Stimulated activated CD8-positive, alpha-beta memory T cell treated with anti-CD3 and anti-CD28 coated beads, Interleukin-15, amount 100 ng/mL, for 1 hour (primary cell): ENCODE measurements around the gene GRPEL1.

Source experiments
- DNase-seq: peaks from one replicate; pipeline ENCODE4 v3.0.0-alpha.2; 2020; ENCODE audit warnings: low read depth

The GRPEL1 gene

DNA sequence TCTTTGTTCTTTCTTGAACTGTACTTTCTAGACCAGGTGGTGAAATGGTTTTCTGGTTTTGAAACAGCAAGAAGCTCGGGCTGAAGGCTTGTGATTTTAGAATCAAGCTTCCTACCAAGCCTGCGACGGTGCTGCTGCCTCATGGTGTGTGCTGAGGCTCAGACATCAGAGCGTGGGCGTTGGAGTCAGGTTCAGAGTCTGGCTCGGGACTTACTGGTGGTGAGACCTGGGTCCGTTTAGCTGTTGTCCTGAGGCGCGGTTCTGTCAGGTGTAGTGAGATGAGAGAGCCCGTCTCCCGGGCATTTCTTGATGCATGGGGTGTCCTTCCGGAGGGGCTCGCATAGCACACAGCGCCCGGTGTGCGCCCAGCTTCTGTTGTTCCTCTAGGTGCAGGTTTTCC, 44.4 kb downstream of the GRPEL1 start:
- no peak for DNase-seq

DNA sequence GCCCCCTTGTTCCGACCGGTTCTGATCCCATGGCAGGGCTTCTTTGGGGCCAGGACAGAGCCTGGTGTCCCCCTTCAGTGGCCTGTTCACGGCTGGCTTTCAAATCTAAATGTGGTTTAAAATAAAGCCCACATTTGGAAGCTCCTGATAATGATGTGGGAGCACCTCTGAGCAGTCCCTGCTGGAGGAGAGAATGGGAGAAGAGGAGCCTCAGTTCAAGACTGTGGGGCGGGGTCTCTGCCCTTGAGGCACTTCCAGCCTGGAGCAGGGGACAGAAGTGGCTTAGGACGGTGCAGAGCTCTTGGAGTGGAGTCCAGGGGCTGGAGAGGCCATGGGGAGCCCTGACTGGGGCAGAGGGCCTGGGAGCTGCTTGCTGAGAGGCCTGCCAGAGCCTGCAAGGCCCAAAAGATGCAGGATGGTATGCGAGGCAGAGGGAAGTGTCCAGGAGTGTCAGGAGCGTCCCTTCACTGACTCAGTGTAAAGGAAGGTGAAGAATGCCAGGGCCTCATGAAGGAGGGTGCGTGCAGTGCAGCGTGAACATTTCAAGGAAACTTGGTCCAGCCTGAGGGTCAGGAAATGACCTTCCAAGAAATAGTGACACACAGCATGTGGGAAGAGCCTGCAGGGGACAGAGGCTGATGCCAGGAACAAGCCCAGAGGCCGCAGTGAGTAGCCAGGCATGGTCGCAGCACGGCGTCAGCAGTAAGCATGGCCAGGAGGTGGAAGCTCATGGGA, 45.8 kb downstream of the GRPEL1 start:
- DNase-seq, result no peak

DNA sequence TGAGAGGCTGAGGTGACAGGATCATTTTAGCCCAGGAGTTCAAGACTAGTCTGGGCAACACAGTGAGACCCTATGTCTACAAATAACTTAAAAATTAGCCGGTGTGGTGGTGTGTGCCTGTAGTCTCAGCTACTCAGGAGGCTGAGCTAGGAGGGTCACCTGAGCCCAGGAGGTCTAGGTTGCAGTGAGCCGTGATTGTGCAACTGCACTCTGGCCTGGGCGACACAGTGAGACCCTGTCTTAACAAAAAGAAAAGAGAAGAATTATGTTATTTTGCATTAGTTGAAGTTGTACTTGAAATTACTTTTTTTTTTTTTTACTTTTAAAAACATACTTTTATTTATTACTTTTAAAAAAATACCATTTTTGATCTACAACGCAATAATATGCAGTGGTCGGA, 46.5 kb downstream of the GRPEL1 start:
- no peak for DNase-seq

DNA sequence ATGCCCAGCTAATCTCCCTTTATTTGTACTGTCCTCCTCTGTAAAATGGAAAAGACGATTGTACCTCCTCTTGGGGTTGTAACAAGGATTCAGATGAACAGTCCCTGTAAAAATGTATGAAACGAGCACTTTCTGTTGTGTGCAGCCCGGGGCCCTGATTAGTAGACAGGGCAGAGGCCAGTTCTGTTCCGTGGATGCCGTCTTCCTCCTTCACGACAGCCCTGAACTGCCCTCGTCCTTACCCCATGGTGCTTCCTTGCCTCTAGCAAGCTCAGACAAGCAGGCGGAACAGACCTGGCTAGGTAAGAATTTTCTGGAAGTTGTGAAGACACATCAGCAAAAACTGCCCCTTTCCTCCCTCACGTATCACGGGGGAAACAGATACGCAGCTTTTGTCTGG, 47.0 kb downstream of the GRPEL1 start:
- no peak for DNase-seq

DNA sequence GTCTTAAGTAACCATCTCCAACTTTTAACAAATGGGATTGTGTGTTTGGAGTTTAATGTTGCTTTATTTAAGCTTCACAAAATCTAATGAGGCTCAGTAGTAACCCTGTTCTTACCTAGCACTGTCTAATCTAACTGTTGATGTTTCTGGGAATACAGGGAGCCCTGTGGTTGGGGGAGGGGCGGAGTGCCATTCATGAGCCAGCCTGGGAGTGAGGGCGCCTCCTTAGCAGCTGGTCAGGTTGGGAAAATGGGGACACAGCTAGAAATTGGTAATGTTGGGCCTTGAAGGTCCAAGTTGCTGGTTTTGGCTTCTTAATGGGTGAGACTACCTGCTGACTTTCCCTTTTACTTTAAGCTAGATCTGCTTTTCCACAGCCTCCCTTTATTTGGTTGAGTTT, 47.6 kb downstream of the GRPEL1 start:
- DNase-seq, result no peak

DNA sequence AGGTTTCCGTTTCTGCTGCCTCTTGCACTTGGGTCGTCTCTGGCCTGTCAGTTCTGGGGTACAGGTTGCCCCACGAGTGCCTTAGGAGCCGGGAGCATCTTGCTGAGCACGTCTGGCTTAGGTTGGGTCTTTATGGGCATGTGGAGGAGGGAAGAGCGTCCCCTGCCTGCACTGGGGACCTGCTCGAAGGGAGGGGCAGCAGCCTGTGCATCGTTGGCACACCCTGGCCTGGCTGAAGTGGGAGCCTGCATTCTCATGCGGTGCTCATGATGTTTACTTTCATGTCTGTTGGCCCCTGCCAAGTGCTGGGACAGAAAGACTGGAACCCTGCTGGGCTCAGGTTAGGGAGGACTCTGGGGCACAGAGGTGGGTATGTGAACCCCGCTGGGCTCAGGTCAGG, 48.5 kb downstream of the GRPEL1 start:
- DNase-seq, result no peak

DNA sequence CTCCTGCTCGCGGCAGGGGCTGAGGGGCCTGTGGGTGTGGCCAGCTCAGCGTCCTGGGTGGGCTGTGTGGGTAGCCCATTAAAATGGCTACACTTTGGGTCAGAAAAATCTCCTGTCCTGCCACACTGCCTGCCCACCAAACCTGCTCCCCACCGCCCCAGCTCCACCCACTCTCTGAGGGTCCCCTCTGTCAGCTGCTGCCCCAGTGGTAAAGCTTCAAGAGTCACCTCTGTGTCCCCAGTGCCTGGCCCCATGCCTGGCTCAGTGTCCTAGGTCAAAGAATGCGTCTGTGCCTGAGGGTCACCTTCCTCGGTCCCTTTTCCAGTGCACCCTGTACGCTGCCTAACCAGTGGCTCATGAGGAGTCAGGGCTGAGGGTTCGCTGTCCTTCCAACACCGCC, 49.6 kb downstream of the GRPEL1 start:
- no peak for DNase-seq

DNA sequence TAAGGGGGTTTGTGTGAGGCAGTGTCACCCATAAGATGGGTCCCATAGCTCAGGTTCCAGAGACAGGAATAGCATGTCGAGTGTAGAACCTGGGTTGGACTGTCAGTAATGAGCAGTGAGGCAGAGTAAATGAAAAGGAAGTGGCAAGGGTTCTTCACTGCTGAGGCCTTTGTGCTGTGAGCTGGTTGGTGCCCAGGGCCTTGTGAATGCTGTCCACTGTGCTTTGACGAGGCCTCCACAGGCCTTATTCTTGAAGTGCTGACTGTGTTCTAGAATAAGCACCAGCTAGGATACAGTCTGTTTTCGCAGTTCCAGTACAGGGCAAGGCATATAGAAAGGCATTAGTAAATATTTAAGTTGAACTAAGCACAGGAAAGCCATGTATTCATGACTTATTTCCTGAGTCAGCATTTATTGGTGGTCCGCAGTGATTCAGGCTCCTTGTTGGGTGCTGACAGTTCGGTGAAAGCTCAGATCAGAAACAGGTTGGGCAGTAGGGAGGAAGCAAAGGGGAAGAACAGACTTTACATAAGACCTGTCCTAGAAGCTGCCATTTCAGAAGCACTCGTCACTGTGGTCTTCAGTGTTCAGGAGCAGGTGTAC, 50.3 kb downstream of the GRPEL1 start:
- DNase-seq, result no peak

DNA sequence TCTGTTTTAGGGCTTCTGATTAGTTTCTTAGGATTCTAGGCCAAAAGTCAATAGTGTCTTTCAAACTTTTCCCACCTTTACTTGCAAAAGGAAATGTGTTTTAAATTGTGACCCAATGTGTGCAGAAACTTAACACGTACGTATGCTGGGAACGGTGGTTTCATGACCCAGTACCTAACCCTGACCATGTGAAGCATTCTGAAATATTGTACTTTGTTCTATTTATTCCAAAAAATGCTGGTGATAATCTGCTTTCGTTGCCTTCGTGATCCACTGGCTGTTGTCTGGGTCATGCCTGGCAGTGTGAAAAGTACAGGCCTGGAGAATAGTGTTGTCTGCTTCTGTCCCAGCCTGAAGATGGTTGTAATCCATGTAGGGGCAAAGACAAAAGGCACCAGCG, 51.4 kb downstream of the GRPEL1 start:
- DNase-seq, result no peak

DNA sequence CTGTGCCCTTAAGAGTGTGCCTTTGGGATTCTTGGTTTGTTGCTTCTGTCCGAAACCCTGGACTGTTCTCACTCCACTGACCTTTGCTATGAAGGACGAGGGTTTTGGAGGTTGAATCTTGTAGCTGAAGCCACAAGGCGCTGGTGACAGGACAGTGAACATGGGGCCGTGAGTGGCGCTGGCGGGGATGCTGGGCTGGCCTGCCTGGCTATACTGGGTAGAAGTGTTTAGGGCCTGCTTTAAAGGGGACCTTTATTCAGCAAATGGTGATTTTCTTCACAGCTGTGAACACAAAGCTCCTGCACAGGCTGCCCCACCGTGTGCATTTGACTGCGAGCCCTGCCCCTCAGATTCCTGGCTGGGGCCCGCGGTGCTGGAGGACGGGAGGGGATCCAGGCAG, 51.8 kb downstream of the GRPEL1 start:
- DNase-seq, result no peak

DNA sequence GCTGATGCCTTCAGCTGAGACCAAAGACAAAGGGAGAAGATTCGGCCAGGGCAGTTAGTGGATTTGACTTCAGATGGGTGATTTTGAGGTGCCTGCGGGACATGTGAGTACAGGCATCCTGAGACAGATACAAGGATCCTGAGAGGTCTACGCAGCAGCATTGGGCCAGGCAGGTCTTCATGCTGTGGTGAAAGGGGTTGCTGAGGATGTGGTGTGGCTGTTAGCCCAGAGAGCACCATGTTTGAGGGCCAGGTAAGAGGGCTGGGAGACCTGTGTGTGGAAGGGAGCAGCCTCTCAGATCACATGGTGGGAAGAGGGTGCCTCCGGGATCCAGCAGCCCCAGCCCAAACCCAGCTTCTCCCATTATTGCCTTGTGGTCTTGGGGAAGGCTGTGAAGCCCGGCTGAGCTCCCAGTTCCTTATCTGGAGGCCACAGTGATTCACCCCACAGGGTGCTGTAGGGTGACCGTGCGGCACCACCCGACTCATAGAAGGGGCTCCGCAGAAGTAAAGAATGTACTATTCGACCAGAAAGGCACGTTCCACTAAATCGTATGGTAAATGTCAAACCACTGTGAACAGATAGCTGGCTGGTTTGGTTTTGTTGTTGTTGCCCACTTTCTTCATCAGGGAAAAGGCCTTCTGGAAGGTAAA, 52.4 kb downstream of the GRPEL1 start:
- no peak for DNase-seq

DNA sequence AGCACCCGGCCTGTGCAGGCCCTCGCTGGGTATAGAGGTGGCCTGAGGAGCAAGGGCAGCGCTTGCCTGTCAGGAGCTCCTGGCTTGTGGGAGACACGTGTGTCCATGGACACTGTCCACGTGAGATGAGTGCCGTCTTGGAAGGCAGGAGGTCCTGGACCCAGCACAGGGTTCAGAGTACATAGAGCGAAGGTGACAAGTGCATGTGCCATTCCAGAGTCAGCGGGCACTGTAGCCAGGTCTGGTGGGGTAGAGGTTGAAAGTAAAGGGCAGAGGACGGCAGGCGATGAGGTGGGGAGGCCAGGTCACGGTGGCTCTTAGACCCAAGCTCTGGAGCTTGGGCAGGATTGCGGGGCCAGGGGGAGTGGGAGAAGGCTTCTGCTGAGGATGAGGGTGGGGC, 53.0 kb downstream of the GRPEL1 start:
- DNase-seq, result no peak

DNA sequence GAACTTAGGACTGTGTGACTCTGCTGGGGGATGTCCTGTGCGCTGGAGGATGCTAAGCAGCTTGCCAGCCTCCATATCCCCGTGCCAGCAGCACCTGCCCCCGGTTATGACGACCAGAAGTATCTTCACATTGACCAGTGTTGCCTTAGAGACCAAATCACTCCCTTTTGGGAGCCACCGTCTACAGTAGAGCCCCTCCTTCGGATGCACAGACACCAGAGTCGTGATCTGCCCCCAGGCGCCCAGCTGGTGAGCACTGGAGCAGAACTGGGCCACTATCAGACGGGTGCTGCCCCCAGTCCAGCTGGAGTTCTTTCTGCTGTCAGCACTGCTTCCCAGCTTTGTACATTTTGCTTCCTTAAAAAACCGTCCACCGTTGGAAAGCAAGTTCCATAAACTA, 54.7 kb downstream of the GRPEL1 start:
- no peak for DNase-seq

DNA sequence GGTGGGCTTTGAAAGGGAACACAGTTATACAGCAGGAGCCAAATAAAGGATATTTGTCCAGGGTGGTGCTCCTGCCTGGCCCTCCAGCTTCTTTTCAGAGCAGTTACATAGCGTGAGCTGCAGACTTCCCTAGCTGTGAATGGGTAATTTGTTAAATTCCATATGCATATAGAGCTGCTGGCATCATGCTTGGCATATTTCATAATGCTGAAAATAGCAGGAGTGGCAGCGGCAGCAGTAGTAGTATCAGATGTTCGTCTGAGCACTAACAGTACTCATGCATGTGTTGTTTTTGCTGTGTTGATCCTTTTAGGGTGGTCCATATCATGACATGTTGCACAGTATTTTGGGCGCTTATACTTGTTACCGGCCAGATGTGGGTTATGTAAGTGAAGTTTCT, 58.3 kb downstream of the GRPEL1 start:
- DNase-seq, result no peak
